HG03103 (cell line): Measurements from ENCODE around the gene PRKAR2A.
A peak's percentile ranks its signal among the peaks of the same experiment; 100 is the strongest.

Experiments used
- ATAC-seq: cut with Tn5 transposase; IDR thresholded peaks from one replicate; pipeline ENCODE4 v1.9.1; 2021; ENCODE audit warnings: low read depth; ENCODE audit not compliant: unreplicated experiment

PRKAR2A gene

DNA sequence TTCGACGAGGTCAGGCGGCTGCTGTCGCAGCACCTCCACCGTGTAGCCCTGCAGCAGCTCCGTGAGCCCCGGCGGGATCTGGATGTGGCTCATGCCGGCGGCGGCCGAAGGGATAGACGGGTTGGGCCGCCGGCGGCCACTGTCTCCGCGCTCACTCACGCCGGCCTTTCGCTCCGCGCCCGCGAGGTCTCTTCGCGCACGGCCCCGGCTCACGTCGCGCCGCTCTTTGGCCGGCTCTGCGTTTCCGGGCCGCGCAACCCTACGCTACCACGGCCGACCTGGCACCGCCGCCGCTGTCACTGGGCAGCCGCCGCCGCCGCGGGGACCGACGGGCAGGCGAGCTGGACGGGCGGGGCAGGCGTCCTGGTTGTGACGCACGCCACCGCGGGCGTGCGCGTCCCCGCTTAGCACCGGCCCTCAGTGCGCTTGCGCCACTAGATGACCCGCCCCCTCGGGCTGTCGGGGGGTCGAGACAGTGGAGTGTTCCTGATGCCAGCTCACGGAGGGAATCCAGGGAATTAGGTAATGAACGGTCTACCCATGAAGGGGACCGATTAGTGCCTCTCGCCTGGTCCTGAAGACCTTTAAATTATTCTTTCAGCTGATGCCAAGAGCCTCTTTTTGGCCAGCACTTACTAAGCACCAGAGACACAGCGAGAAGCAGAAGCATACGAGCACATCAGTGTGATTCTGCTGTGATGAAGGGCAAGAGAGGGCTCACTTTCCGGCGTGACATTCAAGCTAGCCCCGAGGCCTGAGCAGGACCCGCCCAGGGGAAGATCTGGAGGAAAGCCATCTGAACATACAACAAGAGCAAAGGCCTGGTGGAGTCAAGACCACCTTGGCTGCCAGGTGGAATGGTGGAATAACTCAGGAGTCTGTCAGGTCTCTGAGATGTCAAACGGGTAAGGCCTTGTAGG lies at the start of gene PRKAR2A:
TSS of gene PRKAR2A (minus strand) at position 371 of the 920 bp plus-strand sequence. CDS start at position 93, 278 bp downstream.
- ATAC-seq = peak; percentile 88

DNA sequence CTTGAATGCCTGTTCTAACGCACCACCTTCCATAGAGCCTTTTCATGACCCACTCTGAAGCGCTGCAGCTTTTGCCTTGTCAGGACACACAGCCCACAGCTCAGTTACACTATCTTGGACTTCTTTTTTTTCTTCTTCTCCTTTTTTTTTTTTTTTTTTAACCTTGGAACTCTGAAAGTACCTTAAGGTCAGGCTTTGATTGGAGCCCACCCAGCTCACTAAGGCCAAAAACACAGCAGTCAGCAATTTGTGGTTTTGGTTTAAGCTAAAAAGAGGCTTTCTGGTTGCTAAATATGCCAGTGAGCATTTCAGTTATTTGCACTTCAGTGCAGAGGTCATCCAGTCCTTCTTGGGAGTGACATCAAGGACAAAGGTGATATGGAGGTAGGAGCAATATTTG lies 49.3 kb upstream of the PRKAR2A start:
- no peak for ATAC-seq

DNA sequence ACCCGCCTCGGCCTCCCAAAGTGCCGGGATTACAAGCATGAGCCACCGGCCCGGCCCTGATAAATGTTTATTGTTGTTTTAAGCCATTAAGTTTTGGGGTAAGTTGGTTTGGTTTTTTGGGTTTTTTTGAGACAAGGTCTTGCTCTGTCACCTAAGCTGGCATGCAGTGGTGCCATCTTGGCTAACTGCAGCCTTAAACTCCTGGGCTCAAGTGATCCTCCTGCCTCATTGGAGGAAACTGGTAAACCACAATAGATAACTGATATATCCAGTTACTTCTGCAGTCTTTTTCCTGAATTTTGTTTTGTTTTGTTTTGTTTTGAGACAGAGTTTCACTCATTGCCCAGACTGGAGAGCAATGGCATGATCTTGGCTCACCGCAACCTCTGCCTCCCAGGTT lies 46.8 kb upstream of the PRKAR2A start:
- no peak for ATAC-seq

DNA sequence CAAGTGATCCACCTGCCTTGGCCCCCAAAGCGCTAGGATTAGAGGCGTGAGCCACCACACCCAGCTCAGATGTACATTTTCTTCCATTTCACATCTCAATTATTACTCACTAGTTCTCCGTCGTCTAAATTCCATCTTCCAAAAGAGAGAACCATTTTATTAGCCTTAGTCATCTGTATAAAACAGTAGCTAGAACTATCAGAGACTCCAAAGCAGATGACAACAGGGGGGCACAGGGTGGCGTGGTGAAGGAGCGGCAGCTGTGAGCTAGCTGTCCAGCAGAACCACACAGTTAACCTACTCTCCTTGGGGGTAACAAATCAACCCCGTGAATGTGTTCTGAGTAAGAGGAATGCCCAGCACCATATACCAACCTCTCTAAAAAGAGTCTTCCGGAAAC lies 43.9 kb upstream of the PRKAR2A start:
- no peak for ATAC-seq

DNA sequence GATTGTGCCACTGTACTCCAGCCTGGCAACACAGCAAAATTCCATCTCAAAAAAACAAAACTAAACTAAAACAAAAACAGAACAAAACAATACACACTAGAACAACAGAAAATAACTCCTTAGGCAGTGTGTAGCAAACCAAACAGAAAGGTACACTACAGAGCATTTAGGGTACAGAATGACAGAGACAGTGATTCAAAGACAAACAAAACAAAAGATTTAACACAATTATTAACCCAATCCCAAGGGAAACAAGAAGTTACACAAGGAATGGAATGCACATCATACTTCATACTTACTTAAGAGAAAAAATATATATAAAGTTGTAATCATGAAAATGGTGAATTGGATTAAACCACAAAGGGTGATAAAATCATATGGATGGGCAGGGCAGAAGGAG lies 38.1 kb upstream of the PRKAR2A start:
- no peak for ATAC-seq

DNA sequence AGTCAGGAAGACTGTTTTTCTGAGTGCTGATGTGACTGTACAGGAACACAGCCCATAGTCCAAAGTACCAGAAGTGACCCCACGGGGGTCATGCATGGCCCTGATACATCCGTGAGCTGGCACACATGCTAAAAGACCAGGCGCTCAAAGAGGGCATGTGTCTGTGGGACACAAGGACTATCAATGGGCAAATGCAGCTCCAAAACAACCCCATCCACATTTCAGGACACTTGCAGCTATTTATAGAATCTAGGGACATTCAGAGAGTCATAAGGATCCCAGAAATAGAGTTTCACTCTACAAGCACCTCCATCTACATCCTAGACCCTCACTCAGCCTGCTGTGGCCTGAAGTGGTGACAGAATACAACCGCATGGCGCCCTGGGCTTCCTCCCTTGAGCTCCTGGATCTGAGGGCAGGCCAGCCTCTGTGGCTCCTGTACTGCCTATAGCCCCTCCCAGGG lies 34.0 kb upstream of the PRKAR2A start:
- no peak for ATAC-seq

DNA sequence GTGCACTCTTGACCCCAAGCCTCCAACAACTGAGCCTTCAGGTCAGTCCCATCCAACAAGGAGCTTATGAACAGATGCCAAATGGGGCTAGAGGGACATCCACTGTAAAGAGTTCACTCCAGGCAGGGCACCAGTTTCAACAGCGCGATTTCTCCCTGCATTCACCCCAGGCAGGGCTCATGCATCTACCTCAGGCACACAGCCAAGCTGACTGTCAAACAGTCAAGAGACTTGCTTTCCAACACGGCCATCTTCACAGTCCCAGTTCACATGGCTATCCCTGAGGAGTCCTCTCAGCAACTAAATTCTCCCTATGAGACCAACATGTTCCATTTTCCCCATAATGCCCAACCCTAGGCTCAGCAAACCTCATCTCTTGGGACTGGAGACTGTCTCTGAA lies 33.3 kb upstream of the PRKAR2A start:
- no peak for ATAC-seq

DNA sequence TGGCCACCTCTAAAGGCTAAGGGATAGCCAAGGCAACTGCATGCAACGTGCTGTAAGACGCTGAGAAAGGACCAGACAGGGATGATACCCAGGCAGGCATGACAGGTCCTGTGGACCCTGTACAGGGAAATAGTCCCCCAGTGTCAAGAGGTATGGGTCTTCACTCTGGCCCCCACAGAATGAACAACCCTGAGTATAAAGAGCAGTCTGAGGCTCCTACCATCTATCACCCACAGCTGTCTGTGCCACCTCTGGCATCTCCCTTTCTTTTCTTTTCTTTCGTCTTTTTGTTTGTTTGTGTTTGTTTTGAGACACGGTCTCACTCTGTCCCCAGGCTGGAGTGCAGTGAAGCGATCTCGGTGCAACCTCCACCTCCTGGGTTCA lies 32.3 kb upstream of the PRKAR2A start:
- ATAC-seq = no peak

DNA sequence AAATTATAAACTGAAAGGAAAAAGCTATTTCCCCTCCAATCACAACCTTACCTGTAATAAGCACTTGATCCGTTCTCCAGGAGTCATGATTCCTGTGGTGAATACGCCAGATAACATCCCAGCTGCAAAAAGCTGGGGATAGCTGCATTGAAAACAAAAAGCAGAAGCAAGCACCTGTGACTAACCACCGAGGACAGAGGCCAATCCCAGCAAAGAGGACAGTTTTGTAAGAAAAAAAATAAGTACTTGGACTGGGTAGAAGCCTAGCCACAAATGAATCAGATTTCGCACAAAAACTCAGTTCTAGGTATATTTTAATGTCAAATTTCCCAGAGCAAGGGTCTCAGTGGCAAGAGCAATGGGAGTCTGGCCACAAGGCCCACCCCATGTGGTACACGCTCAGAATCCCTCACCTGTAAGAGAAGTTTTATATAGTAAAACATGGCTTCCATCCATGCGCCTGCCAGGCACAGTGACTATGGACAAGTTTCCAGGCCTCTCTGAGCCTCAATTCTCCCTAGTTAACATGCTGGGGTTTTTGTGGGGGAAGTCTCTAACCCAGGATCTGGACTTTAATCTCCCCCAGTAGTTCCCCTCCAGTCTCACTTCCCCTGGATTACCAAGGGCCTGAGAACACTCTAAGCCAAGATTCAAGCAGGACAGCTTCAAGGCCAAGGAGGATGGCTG lies 31.8 kb upstream of the PRKAR2A start:
- no peak for ATAC-seq

DNA sequence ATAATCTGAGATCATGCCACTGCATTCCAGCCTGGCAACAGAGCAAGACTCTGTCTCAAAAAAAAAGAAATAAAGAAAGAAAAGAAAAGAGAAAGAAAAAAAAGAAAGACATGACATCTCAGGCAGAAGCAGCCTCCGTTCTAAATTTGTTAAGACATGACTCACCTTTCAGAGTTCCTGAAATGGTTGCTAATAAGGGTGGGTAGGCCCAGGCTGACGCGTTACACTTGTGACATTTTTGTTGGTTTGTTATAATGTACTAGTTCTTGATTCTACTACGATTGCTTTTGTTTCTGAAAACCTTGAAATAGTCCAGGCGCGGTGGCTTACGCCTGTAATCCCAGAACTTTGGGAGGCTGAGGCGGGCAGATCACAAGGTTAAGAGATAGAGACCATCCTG lies 30.0 kb upstream of the PRKAR2A start:
- no peak for ATAC-seq

DNA sequence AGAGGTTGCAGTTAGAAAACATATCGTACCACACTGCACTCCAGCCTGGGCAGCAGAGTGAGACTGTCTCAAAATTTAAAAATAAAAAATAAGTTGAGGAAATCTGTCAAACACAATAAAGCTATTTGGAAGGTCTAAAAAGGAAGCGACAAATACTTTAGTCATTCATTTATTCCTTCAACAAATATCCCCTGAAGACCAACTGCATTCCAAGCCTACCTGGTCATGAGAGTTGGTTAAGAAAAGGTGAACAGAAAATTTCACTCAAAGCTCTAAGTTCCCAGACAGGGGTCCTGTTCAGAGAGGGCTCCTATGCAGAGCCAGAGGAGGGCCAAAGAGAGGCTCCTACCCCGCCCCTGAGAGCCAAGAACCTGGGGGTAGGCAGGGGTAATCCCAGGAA lies 15.4 kb upstream of the PRKAR2A start:
- ATAC-seq = no peak

DNA sequence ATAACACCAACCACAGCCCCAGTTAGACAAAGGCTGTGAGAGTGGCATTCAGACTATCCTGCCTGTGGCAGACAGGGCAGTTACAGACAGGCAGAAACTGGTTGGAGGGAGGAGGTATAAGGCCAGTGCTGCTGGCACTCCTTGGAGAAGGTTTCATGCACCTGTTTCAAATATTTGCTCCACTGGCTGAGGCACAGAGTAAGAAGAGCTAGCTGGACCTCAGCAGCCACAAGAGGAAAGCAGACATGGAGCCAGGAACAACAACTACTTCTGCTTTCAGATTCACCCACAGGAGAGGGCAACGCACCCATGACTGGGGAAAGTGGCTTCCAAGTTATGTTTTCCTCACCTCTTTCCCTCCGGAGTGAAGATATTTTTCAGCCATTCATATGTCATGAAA lies 11.5 kb upstream of the PRKAR2A start:
- no peak for ATAC-seq

DNA sequence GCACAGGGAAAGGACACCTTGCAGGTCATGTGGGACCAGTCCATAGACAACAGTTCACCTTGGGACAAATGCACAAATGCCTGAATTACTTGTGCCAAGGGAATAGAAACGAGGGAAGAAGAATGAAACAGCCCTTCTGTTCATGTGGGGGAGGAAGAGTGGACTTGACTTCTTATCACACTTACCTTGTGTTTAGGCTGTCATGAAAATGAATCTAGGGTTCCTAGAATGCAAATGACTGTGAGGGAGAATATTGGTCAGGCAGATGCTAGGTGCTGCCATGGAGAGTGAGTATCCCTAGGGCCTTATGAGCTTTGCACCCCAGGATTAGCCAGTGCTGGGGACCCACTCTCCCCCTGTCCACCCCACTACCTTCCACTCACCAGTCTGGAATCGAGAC lies 11.0 kb upstream of the PRKAR2A start:
- ATAC-seq = no peak

DNA sequence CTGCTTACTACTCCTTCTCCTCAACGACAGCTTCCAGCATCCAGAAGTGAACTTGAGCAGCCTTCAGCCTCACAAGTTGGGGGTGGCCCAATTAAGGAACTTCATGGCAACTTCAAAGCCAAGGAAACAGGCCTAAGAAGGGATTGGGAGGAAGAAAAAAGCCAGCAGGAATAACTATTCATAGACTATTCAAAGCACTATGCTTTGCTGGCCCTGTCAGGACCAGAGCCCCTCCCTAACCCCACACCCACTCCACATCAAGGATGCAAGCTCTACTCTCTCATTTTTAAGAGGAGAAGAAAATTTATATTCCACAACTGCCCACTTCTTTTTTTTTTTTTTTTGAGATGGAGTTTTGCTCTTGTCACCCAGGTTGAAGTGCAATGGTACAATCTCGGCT lies 10.0 kb upstream of the PRKAR2A start:
- ATAC-seq = no peak

DNA sequence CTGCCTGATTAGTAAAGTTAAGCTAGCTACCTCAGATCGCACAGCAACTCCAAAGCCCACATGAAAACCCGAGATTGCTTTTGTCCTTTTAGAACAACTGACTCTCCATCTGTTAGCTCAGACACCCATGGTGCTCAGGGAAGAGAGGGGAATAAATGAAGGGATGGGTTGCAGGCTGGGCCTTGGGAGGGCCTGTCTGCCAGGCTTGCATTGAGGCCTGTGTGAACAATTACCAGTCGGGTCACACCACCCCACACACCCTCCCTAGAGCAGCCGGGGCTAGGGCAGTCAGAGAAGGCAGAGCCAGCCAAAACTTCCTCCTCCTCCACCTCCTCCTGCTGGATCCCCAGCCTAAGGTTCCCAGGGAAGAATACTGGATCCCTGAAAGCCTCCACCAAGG lies 8.8 kb upstream of the PRKAR2A start:
- no peak for ATAC-seq

DNA sequence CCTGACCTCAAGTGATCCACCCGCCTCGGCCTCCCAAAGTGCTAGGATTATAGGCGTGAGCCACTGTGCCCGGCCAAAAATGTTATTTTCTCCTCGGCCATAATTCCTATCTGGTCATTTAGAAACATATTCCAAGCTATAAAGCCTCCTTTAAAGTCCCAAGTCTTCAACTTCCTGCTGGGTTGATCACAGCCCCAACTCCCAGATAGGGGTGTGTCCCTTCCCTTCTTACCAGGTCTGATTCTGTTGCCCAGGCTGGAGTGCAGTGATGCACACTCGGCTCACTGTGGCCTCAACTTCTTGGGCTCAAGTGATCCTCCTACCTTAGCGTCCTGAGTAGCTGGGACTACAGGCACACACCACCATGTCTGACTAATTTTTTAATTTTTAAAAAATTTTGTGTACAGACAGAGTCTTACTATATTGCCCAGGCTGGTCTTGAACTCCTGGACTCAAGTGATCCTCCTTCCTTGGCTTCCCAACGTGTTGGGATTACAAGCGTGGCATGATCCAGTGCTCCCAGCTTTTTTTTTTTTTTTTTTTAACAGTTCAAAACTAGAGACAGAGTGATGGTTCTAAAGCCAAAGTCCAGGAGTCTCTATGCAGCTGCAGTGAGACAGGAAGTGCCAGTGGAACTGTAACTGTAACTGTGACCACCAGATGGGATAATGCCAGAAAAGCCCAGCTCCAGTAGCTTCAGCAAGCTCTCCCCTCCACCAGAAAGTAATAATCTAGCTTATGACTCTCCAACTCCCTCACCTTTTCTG lies 8.2 kb upstream of the PRKAR2A start:
- ATAC-seq = no peak

DNA sequence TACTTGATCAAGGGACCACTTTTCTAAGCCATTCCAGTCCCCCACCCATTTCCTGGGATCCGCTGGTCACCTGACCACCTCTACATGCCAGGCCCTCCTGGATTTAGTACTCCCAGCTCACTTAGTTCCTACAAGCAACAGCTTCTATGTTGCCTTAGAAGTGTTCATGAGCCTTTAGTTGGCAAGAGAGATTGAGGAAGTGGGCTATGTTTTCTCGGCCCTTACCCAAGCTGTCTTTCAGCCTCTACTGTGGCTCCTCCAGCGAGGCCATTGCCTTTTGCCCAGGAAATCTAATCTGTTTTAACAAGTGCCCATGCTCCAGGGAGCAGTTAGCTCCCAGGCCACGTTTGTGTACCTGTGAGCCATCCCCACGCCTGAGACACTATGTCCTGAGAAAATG lies 4.5 kb upstream of the PRKAR2A start:
- ATAC-seq = no peak

DNA sequence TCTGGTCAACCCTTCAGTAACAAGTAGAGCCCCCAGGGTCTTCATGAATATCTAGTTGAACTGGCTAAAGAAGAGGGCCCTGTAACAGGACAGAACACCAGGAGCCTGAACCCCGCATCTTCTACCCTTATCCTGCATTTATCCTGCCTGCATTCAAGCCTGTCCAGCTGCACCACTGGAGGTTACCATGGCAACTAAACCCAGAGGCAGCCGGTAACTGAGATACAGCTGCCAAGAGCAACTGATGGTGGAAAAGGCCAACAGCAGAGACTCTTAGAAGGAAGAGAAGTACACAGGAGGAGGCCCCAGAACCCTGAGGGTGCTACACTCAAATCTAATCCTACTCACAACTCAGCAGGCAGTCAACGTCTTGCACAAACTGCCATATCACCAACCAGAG lies 3.7 kb upstream of the PRKAR2A start:
- no peak for ATAC-seq

DNA sequence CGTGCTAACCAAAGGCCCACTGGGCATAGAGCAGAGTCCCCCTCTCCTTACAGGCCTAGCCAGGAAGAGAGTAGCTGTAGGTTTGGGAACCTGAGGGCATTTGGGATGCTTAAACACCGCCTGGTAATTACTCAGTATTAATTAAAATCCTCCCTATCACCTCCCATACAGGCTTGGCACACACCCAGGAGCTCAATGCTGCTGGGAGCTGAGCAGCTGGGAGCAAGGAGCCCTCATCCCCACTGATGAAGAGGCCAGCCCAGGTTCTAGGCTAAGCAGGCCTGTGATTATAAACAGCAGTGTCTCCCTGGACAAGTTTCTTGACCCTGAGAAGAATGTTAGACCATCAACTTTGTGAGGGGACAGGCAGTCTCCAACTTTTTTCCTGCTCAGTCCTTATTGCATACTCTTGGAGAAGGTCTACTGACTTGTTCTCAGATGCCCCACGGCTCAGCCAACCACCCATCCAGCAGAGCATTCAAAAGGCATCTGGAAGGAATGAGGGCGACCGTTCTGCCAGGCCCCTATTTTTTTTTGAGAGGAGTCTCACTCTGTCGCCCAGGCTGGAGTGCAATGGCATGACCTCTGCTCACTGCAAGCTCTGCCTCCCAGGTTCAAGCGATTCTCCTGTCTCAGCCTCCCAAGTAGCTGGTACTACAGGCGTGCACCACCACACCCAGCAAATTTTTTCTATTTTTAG lies 1.3 kb upstream of the PRKAR2A start:
- ATAC-seq = no peak

DNA sequence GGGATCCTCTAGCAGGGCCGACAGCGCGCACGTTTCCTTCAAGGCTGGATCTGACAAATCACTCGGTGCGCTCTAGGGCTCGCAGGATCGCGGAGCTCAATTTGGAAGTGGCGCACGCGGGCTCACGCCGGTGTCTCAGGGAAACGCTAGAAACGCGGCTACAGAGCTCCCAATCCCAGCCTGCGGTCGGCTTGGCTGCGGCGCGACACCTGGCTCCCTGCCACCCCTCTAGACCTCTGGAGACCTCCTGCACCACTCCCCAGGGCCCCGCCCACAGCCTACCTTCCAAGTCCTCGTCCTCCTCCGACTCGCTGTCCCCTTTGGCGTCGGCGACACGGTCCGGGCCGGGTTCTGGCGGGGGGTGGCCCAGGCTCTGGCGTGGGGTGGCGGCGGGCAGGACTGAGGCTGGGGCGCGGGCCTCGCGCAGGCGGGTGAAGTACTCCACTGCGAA lies 596 bp downstream of the PRKAR2A start:
- no peak for ATAC-seq
